Measurements from ENCODE around the gene IGFN1.
"Not testable (repeated sequence)": the region's sequence is repeated elsewhere in the genome, so short reads cannot be mapped to it uniquely, and the experiment has no call there.

Gene IGFN1

GRCh38 chr1:201190624-201191051, at the start of gene IGFN1:
TSS of gene IGFN1 (plus strand) at chr1:201190824. CDS start at chr1:201193294, 2,470 bp downstream.
- no peak for DNase-seq (ENCODE audit: low read depth)

- no peak for DNase-seq (ENCODE audit: low read depth)
Measured at GRCh38 chr1:201140941-201141260, 49.7 kb upstream of the IGFN1 start.

- no peak for DNase-seq (ENCODE audit: low read depth)
Measured at GRCh38 chr1:201141418-201141817, 49.2 kb upstream of the IGFN1 start.

- DNase-seq (ENCODE audit: low read depth), result no peak
Measured at GRCh38 chr1:201142011-201142848, 48.4 kb upstream of the IGFN1 start.

GRCh38 chr1:201142849-201143725, 47.5 kb upstream of the IGFN1 start:
- no peak for DNase-seq (ENCODE audit: low read depth)

- DNase-seq (ENCODE audit: low read depth), result no peak
Measured at GRCh38 chr1:201143726-201144635, 46.6 kb upstream of the IGFN1 start.

- no peak for DNase-seq (ENCODE audit: low read depth)
Measured at GRCh38 chr1:201144701-201145100, 45.9 kb upstream of the IGFN1 start.

GRCh38 chr1:201145132-201145531, 45.5 kb upstream of the IGFN1 start:
- DNase-seq (ENCODE audit: low read depth), result no peak

GRCh38 chr1:201145816-201146215, 44.8 kb upstream of the IGFN1 start:
- no peak for DNase-seq (ENCODE audit: low read depth)

GRCh38 chr1:201146626-201147390, 43.8 kb upstream of the IGFN1 start:
- no peak for DNase-seq (ENCODE audit: low read depth)

GRCh38 chr1:201147396-201148015, 43.1 kb upstream of the IGFN1 start:
- no peak for DNase-seq (ENCODE audit: low read depth)

GRCh38 chr1:201149400-201149799, 41.2 kb upstream of the IGFN1 start:
- DNase-seq (ENCODE audit: low read depth), result no peak

- DNase-seq (ENCODE audit: low read depth), result no peak
Measured at GRCh38 chr1:201153474-201154388, 36.9 kb upstream of the IGFN1 start.

- DNase-seq (ENCODE audit: low read depth), result peak; percentile 98
Measured at GRCh38 chr1:201154389-201155165, 36.0 kb upstream of the IGFN1 start, which contains the start of gene TMEM9. TSS of gene TMEM9 (minus strand) at chr1:201154474. CDS start at chr1:201153923, 551 bp downstream.

GRCh38 chr1:201155354-201155753, 35.3 kb upstream of the IGFN1 start:
- DNase-seq (ENCODE audit: low read depth), result no peak

GRCh38 chr1:201156346-201156745, 34.3 kb upstream of the IGFN1 start:
- no peak for DNase-seq (ENCODE audit: low read depth)

- no peak for DNase-seq (ENCODE audit: low read depth)
Measured at GRCh38 chr1:201156819-201157218, 33.8 kb upstream of the IGFN1 start.

- DNase-seq (ENCODE audit: low read depth), result no peak
Measured at GRCh38 chr1:201157949-201158348, 32.7 kb upstream of the IGFN1 start.

- not testable (repeated sequence) for DNase-seq (ENCODE audit: low read depth)
Measured at GRCh38 chr1:201163036-201163435, 27.6 kb upstream of the IGFN1 start.
